H1 (cell line): ENCODE results near the gene TRAPPC6A. TPM values are rescaled to one million over a fixed set of nuclear protein-coding genes. Genes with fewer than 3 reads are reported as not detected.
A peak's percentile ranks its signal among the peaks of the same experiment; 100 is the strongest.

Experiments
- CTCF ChIA-PET: fragments of 300-600 bp; sonication (Branson Sonifier 250); formaldehyde crosslinking; loops from one replicate; lab custom pipeline; 2021; ENCODE audit not compliant: partially characterized antibody; lab: Charles Lee
- POLR2A ChIA-PET: fragments of 300-600 bp; sonication (Branson Sonifier 250); formaldehyde crosslinking; loops from one replicate; lab custom pipeline; 2021; ENCODE audit warnings: inconsistent platforms; ENCODE audit not compliant: partially characterized antibody; lab: Charles Lee
- DNase-seq, 2 experiments: peaks; one replicate each; pipeline versions ENCODE4 v3.0.0 to v3.0.0-alpha.2; 2010 to 2022; ENCODE audit warnings: low spot score in 2 of 2, low read depth in 1 of 2, mixed read lengths in 1 of 2
- FAIRE-seq: peaks from 2 replicates; lab custom pipeline; 2011; peaks lifted over from hg19 to GRCh38; lab: Jason Lieb, UNC
- H2AFZ ChIP-seq: 2 replicates; pipeline ENCODE4 v1.8.1; 2012; ENCODE audit warnings: low read length, inconsistent platforms
- H2AK5ac ChIP-seq: 2 replicates; pipeline ENCODE4 v1.6.1; 2013; ENCODE audit warnings: low read depth, low read length
- H2BK120ac ChIP-seq: replicated peaks from 2 replicates; pipeline ENCODE3; 2013; ENCODE audit warnings: low read depth, low read length, inconsistent platforms
- H2BK12ac ChIP-seq: 2 replicates; pipeline ENCODE4 v1.6.1; 2013; ENCODE audit warnings: low read depth, low read length
- H2BK15ac ChIP-seq: 2 replicates; pipeline ENCODE4 v1.6.1; 2013; ENCODE audit warnings: low read length
- H2BK20ac ChIP-seq: 2 replicates; pipeline ENCODE4 v1.6.1; 2013; ENCODE audit warnings: low read length
- H2BK5ac ChIP-seq: 2 replicates; pipeline ENCODE4 v1.6.1; 2013; ENCODE audit warnings: low read depth, low read length
- H3K14ac ChIP-seq: 2 replicates; pipeline ENCODE4 v1.6.1; 2013; ENCODE audit warnings: inconsistent platforms; ENCODE audit not compliant: insufficient read length
- H3K18ac ChIP-seq: 2 replicates; pipeline ENCODE4 v1.6.1; 2013; ENCODE audit warnings: low read length; ENCODE audit errors: extremely low read depth
- H3K23ac ChIP-seq: 2 replicates; pipeline ENCODE4 v1.6.1; 2013; ENCODE audit warnings: inconsistent platforms; ENCODE audit not compliant: insufficient read length
- H3K23me2 ChIP-seq: 2 replicates; pipeline ENCODE4 v1.6.1; 2013; ENCODE audit warnings: low read depth, low read length
- H3K27ac ChIP-seq: 2 replicates; pipeline ENCODE4 v1.6.1; 2011; ENCODE audit warnings: low read depth, low read length, inconsistent platforms
- H3K27me3 ChIP-seq, 4 experiments: replicated peaks in 1 of 4; 1 replicate in 1 of 4; 2 replicates in 3 of 4; pipeline versions ENCODE4 v1.6.1 to v1.8.1; 2011 to 2013; ENCODE audit warnings: low read length in 3 of 4, mild to moderate bottlenecking in 3 of 4, inconsistent platforms in 2 of 4, mixed read lengths in 2 of 4, moderate library complexity in 1 of 4; ENCODE audit not compliant: control insufficient read depth in 3 of 4, insufficient read depth in 3 of 4; ENCODE audit errors: extremely low read depth in 1 of 4
- H3K36me3 ChIP-seq, 4 experiments: 2 replicates each; pipeline versions ENCODE4 v1.6.1 to v1.8.1; 2011 to 2013; ENCODE audit warnings: mild to moderate bottlenecking in 4 of 4, low read length in 3 of 4, moderate library complexity in 2 of 4, control low read depth in 1 of 4, inconsistent platforms in 1 of 4; ENCODE audit not compliant: insufficient read depth in 4 of 4, control insufficient read depth in 2 of 4
- H3K4ac ChIP-seq: replicated peaks from 2 replicates; pipeline ENCODE3; 2013; ENCODE audit warnings: low read length, low read depth, mixed read lengths, inconsistent platforms; ENCODE audit not compliant: insufficient read length
- H3K4me1 ChIP-seq, 4 experiments: replicated peaks in 1 of 4; 1 replicate in 1 of 4; 2 replicates in 3 of 4; pipeline versions ENCODE4 v1.6.1 to v1.8.1; 2011 to 2013; ENCODE audit warnings: low read length in 3 of 4, inconsistent platforms in 2 of 4, mixed read lengths in 1 of 4; ENCODE audit not compliant: insufficient read depth in 4 of 4, control insufficient read depth in 3 of 4
- H3K4me2 ChIP-seq, 2 experiments: 2 replicates each; pipeline versions ENCODE4 v1.6.1 to v1.8.1; 2011 to 2013; ENCODE audit warnings: low read depth in 2 of 2, low read length in 2 of 2, control low read depth in 1 of 2, inconsistent platforms in 1 of 2, mild to moderate bottlenecking in 1 of 2; ENCODE audit not compliant: insufficient read depth in 1 of 2
- H3K4me3 ChIP-seq, 4 experiments: fragments of 200-600, 300-600 bp in 1 of 4; sonication (generic), shearing (Covaris generic), sonication (Bioruptor Twin) in 1 of 4; 2 replicates each; pipeline versions ENCODE4 v1.5.1 to v1.8.1; 2011 to 2016; ENCODE audit warnings: low read length in 4 of 4, low read depth in 3 of 4, control low read depth in 2 of 4, inconsistent platforms in 2 of 4, mild to moderate bottlenecking in 2 of 4, mixed read lengths in 1 of 4, moderate library complexity in 1 of 4; ENCODE audit not compliant: insufficient read depth in 2 of 4; ENCODE audit errors: extremely low read depth in 1 of 4
- H3K56ac ChIP-seq: replicated peaks from 2 replicates; pipeline ENCODE3; 2013; ENCODE audit warnings: low read depth, mild to moderate bottlenecking, mixed read lengths, low read length, inconsistent platforms; ENCODE audit not compliant: insufficient read length
- H3K79me1 ChIP-seq: 2 replicates; pipeline ENCODE4 v1.6.1; 2013; ENCODE audit warnings: low read depth, low read length, control low read depth
- H3K79me2 ChIP-seq, 2 experiments: 2 replicates each; pipeline versions ENCODE4 v1.6.1 to v1.8.1; 2012 to 2013; ENCODE audit warnings: low read length in 2 of 2, mild to moderate bottlenecking in 2 of 2, inconsistent platforms in 1 of 2; ENCODE audit not compliant: insufficient read depth in 2 of 2, control insufficient read depth in 1 of 2
- H3K9ac ChIP-seq, 4 experiments: replicated peaks in 1 of 4; 1 replicate in 1 of 4; 2 replicates in 3 of 4; pipeline versions ENCODE4 v1.6.1 to v1.8.1; 2011 to 2013; ENCODE audit warnings: low read depth in 3 of 4, low read length in 3 of 4, control low read depth in 2 of 4, mild to moderate bottlenecking in 2 of 4, moderate library complexity in 2 of 4, inconsistent platforms in 1 of 4; ENCODE audit errors: extremely low read depth in 1 of 4
- H3K9me3 ChIP-seq, 2 experiments: 2 replicates each; pipeline versions ENCODE4 v1.6.1 to v1.8.1; 2012 to 2013; ENCODE audit warnings: mild to moderate bottlenecking in 2 of 2, moderate library complexity in 2 of 2, control low read depth in 1 of 2, inconsistent platforms in 1 of 2, low read depth in 1 of 2, low read length in 1 of 2, mixed read lengths in 1 of 2; ENCODE audit not compliant: insufficient read depth in 2 of 2
- H4K20me1 ChIP-seq, 2 experiments: replicated peaks in 1 of 2; 2 replicates each; pipeline versions ENCODE3 to v1.8.1; 2011 to 2013; ENCODE audit warnings: inconsistent platforms in 2 of 2, low read length in 2 of 2, mild to moderate bottlenecking in 1 of 2; ENCODE audit not compliant: insufficient read depth in 2 of 2, control insufficient read depth in 1 of 2
- H4K5ac ChIP-seq: 2 replicates; pipeline ENCODE4 v1.6.1; 2013; ENCODE audit warnings: low read length, low read depth, mixed read lengths, inconsistent platforms; ENCODE audit not compliant: insufficient read length
- H4K8ac ChIP-seq: 2 replicates; pipeline ENCODE4 v1.8.0; 2013; ENCODE audit warnings: mild to moderate bottlenecking, moderate library complexity, low read length, inconsistent platforms; ENCODE audit not compliant: insufficient read depth; ENCODE audit errors: extremely low read depth
- H4K91ac ChIP-seq: replicated peaks from 2 replicates; pipeline ENCODE3; 2013; ENCODE audit warnings: low read length, mixed read lengths, inconsistent platforms; ENCODE audit not compliant: insufficient read length
- BCL11A ChIP-seq, 2 experiments: IDR thresholded peaks; one replicate each; pipeline ENCODE4 v1.6.1; 2011; ENCODE audit warnings: low read depth in 2 of 2, low read length in 2 of 2, mild to moderate bottlenecking in 2 of 2
- CHD2 ChIP-seq: IDR thresholded peaks from 2 replicates; pipeline ENCODE4 v1.6.1; 2012; ENCODE audit warnings: low read length, improper control_type of control experiment
- EGR1 ChIP-seq: IDR thresholded peaks from 2 replicates; pipeline ENCODE4 v1.6.1; 2011; ENCODE audit warnings: low read depth, low read length, borderline replicate concordance
- EP300 ChIP-seq, 2 experiments: IDR thresholded peaks; 1 replicate in 1 of 2; 2 replicates in 1 of 2; pipeline ENCODE4 v1.6.1; 2011 to 2012; ENCODE audit warnings: low read depth in 2 of 2, low read length in 2 of 2, mild to moderate bottlenecking in 2 of 2, borderline replicate concordance in 1 of 2, inconsistent platforms in 1 of 2, moderate library complexity in 1 of 2
- POLR2A ChIP-seq, 2 experiments: IDR thresholded peaks; 1 replicate in 1 of 2; 2 replicates in 1 of 2; pipeline ENCODE4 v1.6.1; 2011; ENCODE audit warnings: low read depth in 2 of 2, low read length in 2 of 2, mild to moderate bottlenecking in 2 of 2; ENCODE audit errors: control extremely low read depth in 1 of 2
- POLR2AphosphoS5 ChIP-seq: IDR thresholded peaks from 2 replicates; pipeline ENCODE4 v1.6.1; 2011; ENCODE audit warnings: low read depth, low read length
- RAD21 ChIP-seq, 2 experiments: IDR thresholded peaks in 1 of 2; conservative IDR thresholded peaks in 1 of 2; 2 replicates each; pipeline ENCODE4 v1.6.1; 2011; ENCODE audit warnings: low read depth in 2 of 2, low read length in 2 of 2, improper control_type of control experiment in 1 of 2, inconsistent platforms in 1 of 2, mild to moderate bottlenecking in 1 of 2, moderate library complexity in 1 of 2
- SAP30 ChIP-seq: fragments of 300-600 bp; sonication (generic); IDR thresholded peaks from 2 replicates; pipeline ENCODE4 v1.7.1; 2012; ENCODE audit warnings: low read length, moderate library complexity, mild to moderate bottlenecking, inconsistent platforms; ENCODE audit not compliant: insufficient read depth, insufficient replicate concordance
- SP1 ChIP-seq: IDR thresholded peaks from 2 replicates; pipeline ENCODE4 v1.6.1; 2011; ENCODE audit warnings: low read depth, low read length
- SRF ChIP-seq: IDR thresholded peaks from 2 replicates; pipeline ENCODE4 v1.6.1; 2011; ENCODE audit warnings: mild to moderate bottlenecking, low read depth, low read length, moderate library complexity
- TAF1 ChIP-seq: IDR thresholded peaks from 2 replicates; pipeline ENCODE4 v1.6.1; 2011; ENCODE audit warnings: mild to moderate bottlenecking, low read depth, low read length
- WGBS, 2 experiments: shearing (Covaris generic) in 1 of 2; methylation state at CpG; one replicate each; pipeline versions ENCODE4 v1.1.6 to v1.1.7; 2013 to 2015; ENCODE audit warnings: low lambda C conversion rate in 2 of 2, mixed read lengths in 2 of 2, inconsistent platforms in 1 of 2, low coverage in 1 of 2, missing lambda C conversion rate in 1 of 2; ENCODE audit not compliant: insufficient replicate concordance in 2 of 2, insufficient coverage in 1 of 2, insufficient read length in 1 of 2; ENCODE audit errors: extremely low coverage in 1 of 2, missing lambda C conversion rate in 1 of 2; 5-methylcytosine and 5-hydroxymethylcytosine counted together
- polyA plus RNA-seq, 7 experiments: library from polyadenylated mRNA; depleted of rRNA in 3 of 7; stranded (reverse) in 5 of 7; unstranded in 2 of 7; fragments of >200 nt in 5 of 7; fragments of 200-250 nt in 2 of 7; gene quantifications; 1 replicate in 5 of 7; 2 replicates in 1 of 7; 4 replicates in 1 of 7; pipeline versions ENCODE4 v1.2.1 to v1.2.3, GENCODE V29; 2011 to 2013; ENCODE audit warnings: missing spikeins in 2 of 7, mixed read lengths in 2 of 7
- total RNA-seq: library from RNA; stranded (reverse); fragmentation: NEBNext Ultra II Directional; extraction: Animal tissue kit (Norgen Biotek cat#: 25700); gene quantifications from 2 replicates; pipeline ENCODE4 v1.2.1, GENCODE V29; 2021
- TF ChIP-seq, protein P1 (sequence below): IDR thresholded peaks from 2 replicates; pipeline ENCODE4 v1.6.1; 2012; ENCODE audit warnings: low read length, inconsistent platforms

The TRAPPC6A gene
- total and polyA plus RNA-seq, 2 of the 8 experiments (the other 6 are each of a cell fraction or from before 2014, with no cell fraction given), result 31.8 to 130 TPM

DNA sequence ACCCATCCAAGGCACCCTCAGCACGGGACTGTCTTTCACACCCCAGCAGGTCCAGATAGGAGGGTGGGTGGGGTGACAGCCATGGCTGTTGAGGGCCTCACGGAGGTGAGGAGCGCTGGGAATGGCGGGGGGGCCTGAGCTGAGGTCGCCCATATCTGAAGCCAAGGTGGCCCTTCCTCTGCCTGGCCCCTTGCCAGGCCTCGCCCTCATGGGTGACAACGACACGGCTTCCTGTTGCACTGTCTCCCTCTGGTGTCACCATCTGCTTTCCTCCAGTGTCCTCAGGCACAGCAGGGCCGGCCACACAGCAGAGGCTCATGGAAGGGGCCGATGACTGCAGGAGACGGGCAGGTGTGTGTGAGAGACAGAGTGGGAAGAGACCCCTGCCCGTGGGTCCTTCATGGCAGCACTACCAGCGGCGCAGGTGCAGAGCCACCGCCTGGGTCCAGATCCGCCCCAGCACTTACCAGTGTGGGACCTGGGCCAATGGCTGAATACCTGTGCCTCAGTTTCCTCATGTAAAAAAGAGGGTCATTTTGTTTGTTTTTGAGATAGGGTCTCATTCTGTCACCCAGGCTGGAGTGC, 9.2 kb downstream of the TRAPPC6A start:
- FAIRE-seq, result no peak
- TF ChIP-seq BCL11A (IDR thresholded peaks at IDR 0.05; ENCODE audit: low read depth in 2 of 2, low read length in 2 of 2), result no peak
- TF ChIP-seq, protein P1, sequence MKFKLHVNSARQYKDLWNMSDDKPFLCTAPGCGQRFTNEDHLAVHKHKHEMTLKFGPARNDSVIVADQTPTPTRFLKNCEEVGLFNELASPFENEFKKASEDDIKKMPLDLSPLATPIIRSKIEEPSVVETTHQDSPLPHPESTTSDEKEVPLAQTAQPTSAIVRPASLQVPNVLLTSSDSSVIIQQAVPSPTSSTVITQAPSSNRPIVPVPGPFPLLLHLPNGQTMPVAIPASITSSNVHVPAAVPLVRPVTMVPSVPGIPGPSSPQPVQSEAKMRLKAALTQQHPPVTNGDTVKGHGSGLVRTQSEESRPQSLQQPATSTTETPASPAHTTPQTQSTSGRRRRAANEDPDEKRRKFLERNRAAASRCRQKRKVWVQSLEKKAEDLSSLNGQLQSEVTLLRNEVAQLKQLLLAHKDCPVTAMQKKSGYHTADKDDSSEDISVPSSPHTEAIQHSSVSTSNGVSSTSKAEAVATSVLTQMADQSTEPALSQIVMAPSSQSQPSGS, result no peak
- TF ChIP-seq POLR2AphosphoS5, result no peak
- TF ChIP-seq POLR2A (IDR thresholded peaks at IDR 0.05; ENCODE audit: control extremely low read depth in 1 of 2, low read depth in 2 of 2, low read length in 2 of 2), result no peak
- TF ChIP-seq RAD21 (IDR thresholded peaks at IDR 0.05 in 1 of 2, conservative IDR thresholded peaks at IDR 0.05 in 1 of 2; ENCODE audit: low read depth in 2 of 2, low read length in 2 of 2), result no peak
- TF ChIP-seq CHD2, result no peak
- TF ChIP-seq SRF, result no peak
- no peak for TF ChIP-seq EP300 (IDR thresholded peaks at IDR 0.05; ENCODE audit: borderline replicate concordance in 1 of 2, low read depth in 2 of 2, low read length in 2 of 2)
- no peak for TF ChIP-seq TAF1
- TF ChIP-seq SP1, result no peak
- no peak for TF ChIP-seq EGR1
- no peak for TF ChIP-seq SAP30

More for the DNA sequence above, 9.2 kb downstream of the TRAPPC6A start:
- no peak overlapping the region for H3K4ac ChIP-seq
- peaks cover 0 to 13% of the 10 kb centered on the region in 2 experiments for H4K20me1 ChIP-seq
- H3K23ac ChIP-seq, result no peak overlapping the region
- H3K4me2 ChIP-seq, result no peak overlapping the region
- H3K18ac ChIP-seq, result no peak overlapping the region
- no peak overlapping the region for H3K27ac ChIP-seq
- no peak overlapping the region for H2BK15ac ChIP-seq
- H3K23me2 ChIP-seq, result no peaks in the 10 kb centered on the region
- H3K4me3 ChIP-seq, result no peak overlapping the region
- no peaks in the 10 kb centered on the region for H3K9me3 ChIP-seq
- no peaks in the 10 kb centered on the region for H3K36me3 ChIP-seq
- no peak overlapping the region for H2AK5ac ChIP-seq
- H2BK12ac ChIP-seq, result no peak overlapping the region
- H4K91ac ChIP-seq, result no peak overlapping the region
- no peak overlapping the region for H3K14ac ChIP-seq
- 95% methylated on average over 14 of the region's 16 CpGs; no CpG with 5 or more reads in 1 of the 2 experiments for WGBS, 2 experiments
- H2BK20ac ChIP-seq, result no peak overlapping the region
- H2BK5ac ChIP-seq, result no peak overlapping the region
- no peak overlapping the region for H2AFZ ChIP-seq
- H3K4me1 ChIP-seq, result peaks cover 0 to 5% (median 2%) of the 10 kb centered on the region in 4 experiments; a peak in 4 of 7 replicates
- H3K79me1 ChIP-seq, result no peaks in the 10 kb centered on the region; the same call in none of the 2 replicates
- no peak overlapping the region for H3K56ac ChIP-seq
- no peaks in the 10 kb centered on the region for H3K27me3 ChIP-seq
- H2BK120ac ChIP-seq, result no peak overlapping the region
- no peak overlapping the region for H3K9ac ChIP-seq
- ChIA-PET CTCF (interaction anchor here (1.6 kb wide), 1 partner anchor 16 kb away, joined by 5 read pairs; no protein-coding TSS in a partner anchor), POLR2A (interaction anchor here (1.1 to 3.6 kb wide), 3 partner anchors 9 to 77 kb away, joined by 3 to 14 read pairs (median 4); partner anchors contain the start of gene NKPD1)
- no peak overlapping the region for H4K5ac ChIP-seq
- peak overlapping the region; percentile 57; the same call in 1 of the 2 replicates for H4K8ac ChIP-seq
- no peak for DNase-seq
- no peaks in the 10 kb centered on the region for H3K79me2 ChIP-seq
